K562 (cell line): ENCODE measurements around the gene RASGRP2. TPM values are rescaled to one million over a fixed set of nuclear protein-coding genes. Genes with fewer than 3 reads are reported as not detected.

ENCODE experiments used
- ATAC-seq: fragments of 200-7000 bp; cut with Tn5 transposase; 3 replicates; pipeline ENCODE4 v1.9.1; 2020; ENCODE audit warnings: moderate library complexity
- BruUV-seq: library from RNA; stranded (reverse); fragments of 400-500 nt; replicated peaks from 2 replicates; lab custom pipeline; 2021; lab: Mats Ljungman, UMichigan
- CTCF ChIA-PET: fragments of 300-600 bp; formaldehyde crosslinking; extraction: SDS; loops from one replicate; lab custom pipeline; 2021; ENCODE audit warnings: low intra/inter-chr PET ratio; lab: Yijun Ruan, JAX
- POLR2A ChIA-PET: fragments of 300-600, 350-650 bp; sonication (Branson Sonifier 250); formaldehyde crosslinking; extraction: SDS; loops from one replicate; lab custom pipeline; 2021; ENCODE audit warnings: antibody characterized with exemption, inconsistent platforms; lab: Yijun Ruan, JAX
- DNase-seq, 4 experiments: peaks; one replicate each; pipeline versions ENCODE4 v3.0.0 to v3.0.0-alpha.2; 2011 to 2018; ENCODE audit warnings: low spot score in 3 of 4, mixed read lengths in 3 of 4; ENCODE audit errors: extremely low read depth in 1 of 4
- FAIRE-seq: peaks from 2 replicates; lab custom pipeline; 2011; peaks lifted over from hg19 to GRCh38; lab: Jason Lieb, UNC
- H2AFZ ChIP-seq: 2 replicates; pipeline ENCODE4 v1.6.0; 2011; ENCODE audit warnings: low read depth, low read length, control low read depth, inconsistent platforms
- H3K27ac ChIP-seq: fragments of 200-600 bp; 3 replicates; pipeline ENCODE4 v1.8.0; 2011; ENCODE audit warnings: low read depth, mild to moderate bottlenecking, control low read depth, inconsistent platforms, low read length, moderate library complexity, mixed read lengths; ENCODE audit errors: extremely low read depth
- H3K27me3 ChIP-seq, 2 experiments: fragments of 300-600 bp in 1 of 2; 2 replicates in 1 of 2; 3 replicates in 1 of 2; pipeline versions ENCODE4 v1.6.0 to v1.8.0; 2011; ENCODE audit warnings: inconsistent platforms in 2 of 2, low read length in 2 of 2, mild to moderate bottlenecking in 1 of 2, mixed read lengths in 1 of 2, moderate library complexity in 1 of 2; ENCODE audit not compliant: control insufficient read depth in 2 of 2, insufficient read depth in 2 of 2
- H3K36me3 ChIP-seq: fragments of 300-600 bp; 3 replicates; pipeline ENCODE4 v1.8.0; 2011; ENCODE audit warnings: mild to moderate bottlenecking, low read length, inconsistent platforms; ENCODE audit not compliant: control insufficient read depth, insufficient read depth
- H3K4me1 ChIP-seq, 2 experiments: fragments of 200-600 bp in 1 of 2; replicated peaks in 1 of 2; 2 replicates in 1 of 2; 3 replicates in 1 of 2; pipeline versions ENCODE4 v1.5.1 to v1.8.0; 2011; ENCODE audit warnings: inconsistent platforms in 2 of 2, low read length in 2 of 2, mild to moderate bottlenecking in 1 of 2, mixed read lengths in 1 of 2, moderate library complexity in 1 of 2; ENCODE audit not compliant: control insufficient read depth in 2 of 2, insufficient read depth in 2 of 2
- H3K4me2 ChIP-seq: 2 replicates; pipeline ENCODE4 v1.6.1; 2011; ENCODE audit warnings: low read length, control low read depth, inconsistent platforms, mixed read lengths; ENCODE audit not compliant: insufficient read depth
- H3K4me3 ChIP-seq: fragments of 200-600 bp; sonication (generic), shearing (Covaris generic); 2 replicates; pipeline ENCODE4 v1.5.1; 2016; ENCODE audit warnings: control low read depth, inconsistent platforms
- H3K79me2 ChIP-seq: fragments of 200-600 bp; 3 replicates; pipeline ENCODE4 v1.8.0; 2011; ENCODE audit warnings: low read length, inconsistent platforms; ENCODE audit not compliant: control insufficient read depth, insufficient read depth
- H3K9ac ChIP-seq, 2 experiments: 2 replicates each; pipeline versions ENCODE4 v1.6.0 to v1.6.1; 2011; ENCODE audit warnings: low read depth in 2 of 2, low read length in 2 of 2, control low read depth in 1 of 2, inconsistent platforms in 1 of 2, mild to moderate bottlenecking in 1 of 2, mixed read lengths in 1 of 2; ENCODE audit not compliant: insufficient read depth in 1 of 2
- H3K9me1 ChIP-seq: one replicate; pipeline ENCODE4 v1.6.0; 2011; ENCODE audit warnings: inconsistent platforms, mild to moderate bottlenecking, low read length, moderate library complexity; ENCODE audit not compliant: control insufficient read depth, insufficient read depth
- H3K9me3 ChIP-seq: replicated peaks from 2 replicates; pipeline ENCODE4 v1.5.1; 2011; ENCODE audit warnings: low read depth, low read length, inconsistent platforms; ENCODE audit not compliant: control insufficient read depth, insufficient read depth
- H4K20me1 ChIP-seq: replicated peaks from 2 replicates; pipeline ENCODE4 v1.6.1; 2011; ENCODE audit warnings: low read length, inconsistent platforms, mixed read lengths; ENCODE audit not compliant: control insufficient read depth, insufficient read depth
- CBFB ChIP-seq: sonication (generic); formaldehyde crosslinking; IDR thresholded peaks from 2 replicates; pipeline ENCODE4 v1.4.0; 2020; ENCODE audit warnings: mild to moderate bottlenecking, missing genetic modification reagents
- ETV5 ChIP-seq: sonication (generic); formaldehyde crosslinking; IDR thresholded peaks from 2 replicates; pipeline ENCODE4 v1.4.0; 2020; ENCODE audit warnings: low read depth, mild to moderate bottlenecking, missing genetic modification reagents
- GATA2 ChIP-seq: sonication (generic); formaldehyde crosslinking; IDR thresholded peaks from 2 replicates; pipeline ENCODE4 v1.4.0; 2020; ENCODE audit warnings: mild to moderate bottlenecking, missing genetic modification reagents
- KAT7 ChIP-seq: sonication (generic); formaldehyde crosslinking; IDR thresholded peaks from 2 replicates; pipeline ENCODE4 v1.8.0; 2022; ENCODE audit warnings: missing genetic modification reagents, mild to moderate bottlenecking, borderline replicate concordance
- LARP7 ChIP-seq: fragments of 450-650 bp; IDR thresholded peaks from 2 replicates; pipeline ENCODE4 v1.6.1; 2016
- MXI1 ChIP-seq: IDR thresholded peaks from 2 replicates; pipeline ENCODE4 v1.6.1; 2011; ENCODE audit warnings: low read depth, mild to moderate bottlenecking, improper control_type of control experiment, low read length
- RBM14 ChIP-seq: fragments of 200-400 bp; formaldehyde crosslinking; IDR thresholded peaks from 2 replicates; pipeline ENCODE4 v1.6.1; 2018; ENCODE audit warnings: low read depth, mild to moderate bottlenecking, low read length, moderate library complexity, borderline replicate concordance; ENCODE audit not compliant: insufficient read depth
- RBM39 ChIP-seq: fragments of 200-400 bp; formaldehyde crosslinking; optimal IDR thresholded peaks from 2 replicates; pipeline ENCODE3; 2018; ENCODE audit warnings: low read depth, low read length
- TEAD4 ChIP-seq, 2 experiments: sonication (generic) in 1 of 2; formaldehyde crosslinking in 1 of 2; IDR thresholded peaks; 2 replicates each; pipeline versions ENCODE4 v1.6.1 to v1.8.0; 2012 to 2022; ENCODE audit warnings: borderline replicate concordance in 1 of 2, inconsistent platforms in 1 of 2, low read length in 1 of 2, mild to moderate bottlenecking in 1 of 2, missing genetic modification reagents in 1 of 2
- YY1 ChIP-seq, 3 experiments: IDR thresholded peaks; 2 replicates each; pipeline ENCODE4 v1.6.1; 2011; ENCODE audit warnings: low read length in 2 of 3, mild to moderate bottlenecking in 2 of 3, moderate library complexity in 2 of 3, borderline replicate concordance in 1 of 3, control low read depth in 1 of 3, low read depth in 1 of 3; ENCODE audit not compliant: insufficient read depth in 3 of 3, insufficient replicate concordance in 2 of 3, control insufficient read depth in 1 of 3, insufficient read length in 1 of 3; ENCODE audit errors: extremely low read depth in 1 of 3
- ZBTB7A ChIP-seq: IDR thresholded peaks from 2 replicates; pipeline ENCODE4 v1.6.1; 2011; ENCODE audit warnings: low read depth, mild to moderate bottlenecking, low read length, moderate library complexity, borderline replicate concordance; ENCODE audit not compliant: control insufficient read depth
- ZSCAN29 ChIP-seq: fragments of 450-650 bp; IDR thresholded peaks from 2 replicates; pipeline ENCODE4 v1.6.1; 2017
- WGBS: fragments of 100-300 bp; shearing (Covaris generic); methylation state at CpG from one replicate; pipeline ENCODE4 v1.1.6; 2016; ENCODE audit warnings: low coverage, mixed read lengths; ENCODE audit not compliant: insufficient coverage; ENCODE audit errors: missing lambda C conversion rate; 5-methylcytosine and 5-hydroxymethylcytosine counted together
- in situ Hi-C: fragments of 300-500 bp; cut with MboI; formaldehyde crosslinking; loops from 4 replicates; pipeline ENCODE4 v1.15.0; 2018; ENCODE audit warnings: inconsistent platforms, mixed read lengths
- intact Hi-C: fragments of 100-400 bp; cut with micrococcal nuclease; formaldehyde crosslinking; loops from 2 replicates; pipeline ENCODE4 v1.14.2; 2022
- polyA plus RNA-seq, 8 experiments: library from polyadenylated mRNA; depleted of rRNA in 4 of 8; stranded (reverse) in 5 of 8; unstranded in 3 of 8; fragments of >200 nt; fragmentation: Nextera tagmentation in 2 of 8; fragmentation: Illumina TruSeq in 1 of 8; extraction: Ambion mirVana in 2 of 8; extraction: Trizol in 1 of 8; gene quantifications; 2 replicates each; pipeline versions ENCODE4 v1.2.1 to v1.2.3, GENCODE V29; 2011 to 2014; ENCODE audit warnings: inconsistent platforms in 1 of 8, missing spikeins in 1 of 8
- total RNA-seq, 7 experiments: library from RNA; depleted of rRNA in 6 of 7; stranded (reverse); fragments of >200 nt in 6 of 7; fragmentation: Illumina TruSeq in 2 of 7; extraction: Trizol in 2 of 7; gene quantifications; 2 replicates each; pipeline versions ENCODE4 v1.2.1 to v1.2.3, GENCODE V29; 2011 to 2021; ENCODE audit warnings: low replicate concordance in 1 of 7
- TF ChIP-seq, protein P1 (sequence below): fragments of 250-450 bp; sonication (Bioruptor Pico); IDR thresholded peaks from 2 replicates; pipeline ENCODE4 v1.4.0; 2020; ENCODE audit warnings: borderline replicate concordance
- TF ChIP-seq, protein P2 (sequence below): sonication (generic); formaldehyde crosslinking; IDR thresholded peaks from 2 replicates; pipeline ENCODE4 v1.8.1; 2023; ENCODE audit warnings: mild to moderate bottlenecking, missing genetic modification reagents

Gene RASGRP2
- total and polyA plus RNA-seq, 9 of the 15 experiments (the other 6 are each of a cell fraction or from before 2014, with no cell fraction given), result 0.87 to 22.7 (median 5.5) TPM

GRCh38 chr11:64741375-64742086 is 2.4 kb downstream of the RASGRP2 start:
- FAIRE-seq, result no peak
- TF ChIP-seq ZBTB7A (peak; percentile 20; the same call in 1 of the 2 replicates), LARP7 (no peak), KAT7 (CRISPR knock-in tag) (no peak), YY1 (IDR thresholded peaks at IDR 0.05; ENCODE audit: borderline replicate concordance in 1 of 3, control insufficient read depth in 1 of 3, extremely low read depth in 1 of 3, insufficient read depth in 3 of 3, insufficient read length in 1 of 3, insufficient replicate concordance in 2 of 3, low read depth in 1 of 3, low read length in 2 of 3) (no peak), ETV5 (CRISPR knock-in tag) (0 out of 2 replicates have a peak, but pooled peaks have one; percentile 20), CBFB (CRISPR knock-in tag) (0 out of 2 replicates have a peak, but pooled peaks have one; percentile 20), MXI1 (no peak), GATA2 (CRISPR knock-in tag) (no peak), RBM39 (no peak), TEAD4 (IDR thresholded peaks at IDR 0.05; ENCODE audit: low read length) (no peak), TEAD4 (CRISPR knock-in tag; IDR thresholded peaks at IDR 0.05; ENCODE audit: borderline replicate concordance) (no peak), RBM14 (no peak), ZSCAN29 (no peak)
- TF ChIP-seq, protein P1, sequence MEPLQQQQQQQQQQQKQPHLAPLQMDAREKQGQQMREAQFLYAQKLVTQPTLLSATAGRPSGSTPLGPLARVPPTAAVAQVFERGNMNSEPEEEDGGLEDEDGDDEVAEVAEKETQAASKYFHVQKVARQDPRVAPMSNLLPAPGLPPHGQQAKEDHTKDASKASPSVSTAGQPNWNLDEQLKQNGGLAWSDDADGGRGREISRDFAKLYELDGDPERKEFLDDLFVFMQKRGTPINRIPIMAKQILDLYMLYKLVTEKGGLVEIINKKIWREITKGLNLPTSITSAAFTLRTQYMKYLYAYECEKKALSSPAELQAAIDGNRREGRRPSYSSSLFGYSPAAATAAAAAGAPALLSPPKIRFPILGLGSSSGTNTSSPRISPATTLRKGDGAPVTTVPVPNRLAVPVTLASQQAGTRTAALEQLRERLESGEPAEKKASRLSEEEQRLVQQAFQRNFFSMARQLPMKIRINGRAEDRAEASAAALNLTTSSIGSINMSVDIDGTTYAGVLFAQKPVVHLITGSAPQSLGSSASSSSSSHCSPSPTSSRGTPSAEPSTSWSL (CRISPR knock-in tag), result no peak
- TF ChIP-seq, protein P2, sequence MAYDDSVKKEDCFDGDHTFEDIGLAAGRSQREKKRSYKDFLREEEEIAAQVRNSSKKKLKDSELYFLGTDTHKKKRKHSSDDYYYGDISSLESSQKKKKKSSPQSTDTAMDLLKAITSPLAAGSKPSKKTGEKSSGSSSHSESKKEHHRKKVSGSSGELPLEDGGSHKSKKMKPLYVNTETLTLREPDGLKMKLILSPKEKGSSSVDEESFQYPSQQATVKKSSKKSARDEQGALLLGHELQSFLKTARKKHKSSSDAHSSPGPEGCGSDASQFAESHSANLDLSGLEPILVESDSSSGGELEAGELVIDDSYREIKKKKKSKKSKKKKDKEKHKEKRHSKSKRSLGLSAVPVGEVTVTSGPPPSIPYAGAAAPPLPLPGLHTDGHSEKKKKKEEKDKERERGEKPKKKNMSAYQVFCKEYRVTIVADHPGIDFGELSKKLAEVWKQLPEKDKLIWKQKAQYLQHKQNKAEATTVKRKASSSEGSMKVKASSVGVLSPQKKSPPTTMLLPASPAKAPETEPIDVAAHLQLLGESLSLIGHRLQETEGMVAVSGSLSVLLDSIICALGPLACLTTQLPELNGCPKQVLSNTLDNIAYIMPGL (CRISPR knock-in tag), result no peak
- peak in 1 of 4 experiments; percentile 25 for DNase-seq
- intact Hi-C loops (loop anchor here (2.0 to 5.0 kb wide), 2 partner anchors 53 to 84 kb away; no protein-coding TSS in a partner anchor), in situ Hi-C loops (no loop called here)
- Histone ChIP-seq H4K20me1 (no peaks in the 10 kb centered on the region; the same call in 1 of the 2 replicates), H3K9me1 (no peaks in the 10 kb centered on the region), H3K4me3 (no peak overlapping the region), H2AFZ (no peak overlapping the region), H3K4me2 (peak overlapping the region; percentile 77; the same call in 1 of the 2 replicates), H3K36me3 (no peaks in the 10 kb centered on the region), H3K9ac (no peak overlapping the region), H3K27me3 (no peaks in the 10 kb centered on the region; a peak in 1 of 5 replicates), H3K9me3 (no peaks in the 10 kb centered on the region), H3K27ac (no peak overlapping the region), H3K4me1 (peaks cover 12 to 69% of the 10 kb centered on the region in 2 experiments; a peak in 3 of 5 replicates), H3K79me2 (no peaks in the 10 kb centered on the region)
- 52% methylated on average over 19 of the region's 24 CpGs for WGBS
- no TSS peak for BruUV-seq
- CTCF ChIA-PET, result interaction anchor here (1.7 kb wide), 1 partner anchor 53 kb away, joined by 13 read pairs; no protein-coding TSS in a partner anchor
- ATAC-seq, result no peak
- POLR2A ChIA-PET, result interaction anchor here (1.1 to 1.5 kb wide), 3 partner anchors 8 to 38 kb away, joined by 3 to 5 read pairs (median 3); no protein-coding TSS in a partner anchor
